HG03354 (cell line): ENCODE results near the gene REG1A.

Experiments
- ATAC-seq: cut with Tn5 transposase; IDR thresholded peaks from one replicate; pipeline ENCODE4 v1.9.1; 2021; ENCODE audit warnings: mild to moderate bottlenecking; ENCODE audit not compliant: unreplicated experiment, poor library complexity, severe bottlenecking

REG1A gene

GRCh38 chr2:79124907-79125720, 4.8 kb downstream of the REG1A start:
- ATAC-seq, result no peak

- ATAC-seq, result no peak
Measured at GRCh38 chr2:79125721-79125985, 5.4 kb downstream of the REG1A start.

GRCh38 chr2:79128406-79128805, 8.1 kb downstream of the REG1A start:
- no peak for ATAC-seq

GRCh38 chr2:79129260-79129659, 9.0 kb downstream of the REG1A start:
- no peak for ATAC-seq

- no peak for ATAC-seq
Measured at GRCh38 chr2:79129804-79130203, 9.5 kb downstream of the REG1A start.

GRCh38 chr2:79131687-79132086, 11.4 kb downstream of the REG1A start:
- no peak for ATAC-seq

GRCh38 chr2:79138385-79138784, 18.1 kb downstream of the REG1A start:
- ATAC-seq, result no peak

- ATAC-seq, result no peak
Measured at GRCh38 chr2:79139423-79139822, 19.1 kb downstream of the REG1A start.

- ATAC-seq, result no peak
Measured at GRCh38 chr2:79155826-79156476, 35.7 kb downstream of the REG1A start.

- no peak for ATAC-seq
Measured at GRCh38 chr2:79159030-79159429, 38.7 kb downstream of the REG1A start.

GRCh38 chr2:79159653-79160052, 39.4 kb downstream of the REG1A start, which contains the start of gene REG3A:
Gene REG3A (minus strand): TSS chr2:79159753. CDS start chr2:79159405, 348 bp downstream.
- no peak for ATAC-seq

- no peak for ATAC-seq
Measured at GRCh38 chr2:79162132-79162531, 41.8 kb downstream of the REG1A start.

GRCh38 chr2:79162801-79163200, 42.5 kb downstream of the REG1A start:
- no peak for ATAC-seq

GRCh38 chr2:79171348-79171958, 51.2 kb downstream of the REG1A start:
- ATAC-seq, result no peak
